Measurements from ENCODE around the gene RMI2. TPM values are rescaled to one million over a fixed set of nuclear protein-coding genes. Genes with fewer than 3 reads are reported as not detected.

RMI2 gene
- total and polyA plus RNA-seq, 9 of the 15 experiments (the other 6 are each of a cell fraction or from before 2014, with no cell fraction given): 8.0 to 43.4 (median 32.5) TPM

- no peaks in the 10 kb centered on the region for H3K36me3 ChIP-seq (ENCODE audit: control insufficient read depth, insufficient read depth, low read length)
- no peak overlapping the region for H3K4me3 ChIP-seq
- intact Hi-C loops (cut with micrococcal nuclease) (no loop called here), in situ Hi-C loops (cut with MboI) (no loop called here)
- DNase-seq (ENCODE audit: extremely low read depth in 1 of 4, low spot score in 3 of 4) (no peak), ATAC-seq (no peak), FAIRE-seq (no peak)
- peaks cover under 1 to 15% of the 10 kb centered on the region in 2 experiments; a peak in 4 of 5 replicates for H3K27me3 ChIP-seq (ENCODE audit: control insufficient read depth in 2 of 2, insufficient read depth in 2 of 2, low read length in 2 of 2)
- H3K9me3 ChIP-seq (replicated peaks; ENCODE audit: control insufficient read depth, insufficient read depth, low read depth, low read length): peaks cover 2% of the 10 kb centered on the region; the same call in 1 of the 2 replicates
- BruUV-seq (replicated peaks): no TSS peak
- TF ChIP-seq HMG20A (CRISPR knock-in tag; conservative IDR thresholded peaks at IDR 0.05): no peak
- peak in 1 of 2 experiments; percentile 46; a peak in 1 of 4 replicates for TF ChIP-seq KDM1A (IDR thresholded peaks at IDR 0.05)
- peak; percentile 47; the same call in 1 of the 2 replicates for TF ChIP-seq NFRKB (IDR thresholded peaks at IDR 0.05; ENCODE audit: low read depth)
- ChIA-PET CTCF (ENCODE audit: low intra/inter-chr PET ratio) (no interaction called here), POLR2A (no interaction called here)
- peaks cover 0 to 3% of the 10 kb centered on the region in 2 experiments; a peak in 2 of 5 replicates for H3K4me1 ChIP-seq (replicated peaks in 1 of 2; ENCODE audit: control insufficient read depth in 2 of 2, insufficient read depth in 2 of 2, low read length in 2 of 2)
- no peak overlapping the region for H3K4me2 ChIP-seq (ENCODE audit: insufficient read depth, low read length)
- no peak overlapping the region for H3K9ac ChIP-seq (ENCODE audit: insufficient read depth in 1 of 2, low read depth in 2 of 2, low read length in 2 of 2)
- WGBS (ENCODE audit: insufficient coverage, low coverage, missing lambda C conversion rate): 25% methylated on average over 5 of the region's 5 CpGs
- no peaks in the 10 kb centered on the region for H4K20me1 ChIP-seq (replicated peaks; ENCODE audit: control insufficient read depth, insufficient read depth, low read length)
- no peak overlapping the region for H3K27ac ChIP-seq (ENCODE audit: extremely low read depth, low read depth, low read length)
- no peaks in the 10 kb centered on the region for H3K9me1 ChIP-seq (ENCODE audit: control insufficient read depth, insufficient read depth, low read length)
- H2AFZ ChIP-seq (ENCODE audit: low read depth, low read length): no peak overlapping the region
- H3K79me2 ChIP-seq (ENCODE audit: control insufficient read depth, insufficient read depth, low read length): no peaks in the 10 kb centered on the region
These were observed 23.6 kb upstream of the RMI2 start for GRCh38 chr16:11321662-11322061.

- WGBS (ENCODE audit: insufficient coverage, low coverage, missing lambda C conversion rate): 8% methylated on average over 3 of the region's 3 CpGs
- Histone ChIP-seq H3K4me1 (replicated peaks in 1 of 2; ENCODE audit: control insufficient read depth in 2 of 2, insufficient read depth in 2 of 2, low read length in 2 of 2) (peaks cover 0 to 3% of the 10 kb centered on the region in 2 experiments; a peak in 2 of 5 replicates), H3K9ac (ENCODE audit: insufficient read depth in 1 of 2, low read depth in 2 of 2, low read length in 2 of 2) (no peak overlapping the region), H3K9me1 (ENCODE audit: control insufficient read depth, insufficient read depth, low read length) (no peaks in the 10 kb centered on the region), H3K4me2 (ENCODE audit: insufficient read depth, low read length) (no peak overlapping the region), H2AFZ (ENCODE audit: low read depth, low read length) (no peak overlapping the region), H3K4me3 (no peak overlapping the region), H3K36me3 (ENCODE audit: control insufficient read depth, insufficient read depth, low read length) (no peaks in the 10 kb centered on the region), H3K27me3 (ENCODE audit: control insufficient read depth in 2 of 2, insufficient read depth in 2 of 2, low read length in 2 of 2) (peaks cover 7 to 18% of the 10 kb centered on the region in 2 experiments; a peak in 4 of 5 replicates), H3K9me3 (replicated peaks; ENCODE audit: control insufficient read depth, insufficient read depth, low read depth, low read length) (peaks cover 2% of the 10 kb centered on the region; the same call in 1 of the 2 replicates), H4K20me1 (replicated peaks; ENCODE audit: control insufficient read depth, insufficient read depth, low read length) (no peaks in the 10 kb centered on the region), H3K79me2 (ENCODE audit: control insufficient read depth, insufficient read depth, low read length) (no peaks in the 10 kb centered on the region), H3K27ac (ENCODE audit: extremely low read depth, low read depth, low read length) (no peak overlapping the region)
- DNase-seq (ENCODE audit: extremely low read depth in 1 of 4, low spot score in 3 of 4): no peak
- FAIRE-seq: no peak
- BruUV-seq (replicated peaks): no TSS peak
- in situ Hi-C loops (cut with MboI): no loop called here
- intact Hi-C loops (cut with micrococcal nuclease): no loop called here
- ChIA-PET CTCF (ENCODE audit: low intra/inter-chr PET ratio) (no interaction called here), POLR2A (no interaction called here)
- ATAC-seq: no peak
- no peak for TF ChIP-seq TCF7L2 (IDR thresholded peaks at IDR 0.05; ENCODE audit: low read depth, low read length)
- TF ChIP-seq FOXM1 (IDR thresholded peaks at IDR 0.05; ENCODE audit: low read depth): no peak
- no peak for TF ChIP-seq FOXM1 (CRISPR knock-in tag; IDR thresholded peaks at IDR 0.05; ENCODE audit: low read depth)
- TF ChIP-seq RCOR1 (IDR thresholded peaks at IDR 0.05; ENCODE audit: borderline replicate concordance in 1 of 2, low read depth in 2 of 2, low read length in 2 of 2): no peak
These were observed 22.4 kb upstream of the RMI2 start for GRCh38 chr16:11322823-11323222.
